Stimulated activated CD8-positive, alpha-beta memory T cell treated with anti-CD3 and anti-CD28 coated beads, Interleukin-12 subunit alpha, Interleukin-12 subunit beta, amount 100 ng/mL, for 24 hours (primary cell): ENCODE results near the gene SLC25A1.
"Not testable (repeated sequence)": the region's sequence is repeated elsewhere in the genome, so short reads cannot be mapped to it uniquely, and the experiment has no call there.

Source experiments
- DNase-seq: peaks from one replicate; pipeline ENCODE4 v3.0.0-alpha.2; 2020; ENCODE audit errors: extremely low read depth

Gene SLC25A1

GRCh38 chr22:19166421-19166820, 12.1 kb downstream of the SLC25A1 start:
- no peak for DNase-seq

- DNase-seq: no peak
These were observed 14.1 kb downstream of the SLC25A1 start for GRCh38 chr22:19164425-19164824.

GRCh38 chr22:19158649-19159048, 19.9 kb downstream of the SLC25A1 start:
- DNase-seq: not testable (repeated sequence)

GRCh38 chr22:19156109-19156508, 22.4 kb downstream of the SLC25A1 start:
- not testable (repeated sequence) for DNase-seq

GRCh38 chr22:19152942-19153883, 25.3 kb downstream of the SLC25A1 start:
- no peak for DNase-seq

GRCh38 chr22:19151329-19152191, 27.0 kb downstream of the SLC25A1 start:
- DNase-seq: no peak

- DNase-seq: no peak
These were observed 27.8 kb downstream of the SLC25A1 start for GRCh38 chr22:19150482-19151328.

- no peak for DNase-seq
These were observed 28.5 kb downstream of the SLC25A1 start, which contains the start of gene GSC2 for GRCh38 chr22:19149991-19150390. Gene GSC2 (minus strand): TSS chr22:19150292. CDS start chr22:19150283, 9 bp downstream.

GRCh38 chr22:19149047-19149883, 29.3 kb downstream of the SLC25A1 start:
- DNase-seq: no peak

GRCh38 chr22:19148417-19149046, 30.0 kb downstream of the SLC25A1 start:
- DNase-seq: no peak

GRCh38 chr22:19147195-19147780, 31.2 kb downstream of the SLC25A1 start:
- DNase-seq: no peak

- DNase-seq: no peak
These were observed 32.1 kb downstream of the SLC25A1 start for GRCh38 chr22:19146215-19146968.

GRCh38 chr22:19143967-19144400, 34.6 kb downstream of the SLC25A1 start:
- DNase-seq: no peak

GRCh38 chr22:19143212-19143611, 35.3 kb downstream of the SLC25A1 start:
- DNase-seq: no peak

GRCh38 chr22:19142394-19142793, 36.1 kb downstream of the SLC25A1 start:
- no peak for DNase-seq

- no peak for DNase-seq
These were observed 38.6 kb downstream of the SLC25A1 start for GRCh38 chr22:19139974-19140373.

- DNase-seq: no peak
These were observed 39.6 kb downstream of the SLC25A1 start for GRCh38 chr22:19139001-19139356.

GRCh38 chr22:19138217-19139000, 40.1 kb downstream of the SLC25A1 start:
- no peak for DNase-seq
